GM13977 (cell line): ENCODE measurements around the gene ACTRT2.

Source experiments
- DNase-seq: peaks from one replicate; pipeline ENCODE4 v3.0.0; 2012; ENCODE audit warnings: low spot score
- CTCF ChIP-seq: IDR thresholded peaks from 2 replicates; pipeline ENCODE4 v1.5.1; 2012; ENCODE audit warnings: mild to moderate bottlenecking, control low read depth; ENCODE audit not compliant: insufficient read depth; ENCODE audit errors: extremely low read depth, missing control alignments
- in situ Hi-C: fragments of 300-500 bp; cut with MboI; formaldehyde crosslinking; loops from one replicate; pipeline ENCODE4 v1.12.0; 2022; ENCODE audit warnings: low sequenced_read_pairs, low pct_unique_long_range_greater_than_20kb, mixed read lengths, inconsistent platforms; ENCODE audit not compliant: unreplicated experiment

ACTRT2 gene

GRCh38 chr1:2988256-2988655, 33.0 kb upstream of the ACTRT2 start:
- in situ Hi-C loops = no loop called here
- TF ChIP-seq CTCF = no peak
- DNase-seq = no peak

- no peak for DNase-seq
- in situ Hi-C loops = no loop called here
- TF ChIP-seq CTCF = no peak
These were observed 32.1 kb upstream of the ACTRT2 start for GRCh38 chr1:2989185-2989584.

- in situ Hi-C loops = no loop called here
- TF ChIP-seq CTCF = no peak
- DNase-seq = no peak
These were observed 31.3 kb upstream of the ACTRT2 start for GRCh38 chr1:2989976-2990375.

GRCh38 chr1:2990376-2991115, 30.7 kb upstream of the ACTRT2 start:
- in situ Hi-C loops = no loop called here
- no peak for TF ChIP-seq CTCF
- DNase-seq = no peak

- no peak for DNase-seq
These were observed 29.3 kb upstream of the ACTRT2 start for GRCh38 chr1:2991753-2992495.

More at GRCh38 chr1:2991753-2992495, 29.3 kb upstream of the ACTRT2 start:
- no peak for TF ChIP-seq CTCF
- in situ Hi-C loops = no loop called here
